Keratinocyte (primary cell): ENCODE measurements around the gene TBC1D7. TPM values are rescaled to one million over a fixed set of nuclear protein-coding genes. Genes with fewer than 3 reads are reported as not detected.

Experiments used
- DNase-seq: peaks from one replicate; pipeline ENCODE4 v3.0.0-alpha.2; 2011; ENCODE audit warnings: low read depth, missing footprints, low spot score
- FAIRE-seq: peaks from 2 replicates; lab custom pipeline; 2011; peaks lifted over from hg19 to GRCh38; lab: Jason Lieb, UNC
- H2AFZ ChIP-seq: 2 replicates; pipeline ENCODE4 v1.6.0; 2012; ENCODE audit warnings: low read length, control low read depth, inconsistent platforms; ENCODE audit not compliant: control insufficient read depth
- H3K27ac ChIP-seq: 2 replicates; pipeline ENCODE4 v1.5.1; 2011; ENCODE audit warnings: low read length; ENCODE audit not compliant: control insufficient read depth, insufficient read depth
- H3K27me3 ChIP-seq: 3 replicates; pipeline ENCODE4 v1.6.0; 2011; ENCODE audit warnings: low read length; ENCODE audit not compliant: control insufficient read depth, insufficient read depth; ENCODE audit errors: extremely low read depth
- H3K36me3 ChIP-seq, 2 experiments: 2 replicates in 1 of 2; 3 replicates in 1 of 2; pipeline ENCODE4 v1.5.1; 2011; ENCODE audit warnings: low read length in 2 of 2, mild to moderate bottlenecking in 1 of 2; ENCODE audit not compliant: control insufficient read depth in 2 of 2, insufficient read depth in 2 of 2; ENCODE audit errors: extremely low read depth in 1 of 2
- H3K4me1 ChIP-seq: 3 replicates; pipeline ENCODE4 v1.5.1; 2011; ENCODE audit warnings: low read length; ENCODE audit not compliant: control insufficient read depth, insufficient read depth; ENCODE audit errors: extremely low read depth
- H3K4me2 ChIP-seq: 3 replicates; pipeline ENCODE4 v1.6.0; 2011; ENCODE audit warnings: low read depth, low read length; ENCODE audit not compliant: control insufficient read depth, insufficient read depth; ENCODE audit errors: extremely low read depth
- H3K4me3 ChIP-seq, 3 experiments: fragments of 200-600 bp in 1 of 3; sonication (generic) in 1 of 3; 2 replicates in 2 of 3; 3 replicates in 1 of 3; pipeline ENCODE4 v1.5.1; 2011 to 2016; ENCODE audit warnings: low read length in 3 of 3, mild to moderate bottlenecking in 3 of 3, control low read depth in 2 of 3, inconsistent platforms in 1 of 3, low read depth in 1 of 3, mixed read lengths in 1 of 3, mixed run types in 1 of 3, moderate library complexity in 1 of 3; ENCODE audit not compliant: control insufficient read depth in 2 of 3, insufficient read depth in 2 of 3; ENCODE audit errors: extremely low read depth in 1 of 3
- H3K79me2 ChIP-seq: 2 replicates; pipeline ENCODE4 v1.6.0; 2012; ENCODE audit warnings: low read length; ENCODE audit not compliant: control insufficient read depth, insufficient read depth
- H3K9ac ChIP-seq: 3 replicates; pipeline ENCODE4 v1.6.0; 2011; ENCODE audit warnings: low read length; ENCODE audit not compliant: control insufficient read depth, insufficient read depth; ENCODE audit errors: extremely low read depth
- H3K9me1 ChIP-seq: 3 replicates; pipeline ENCODE4 v1.6.0; 2011; ENCODE audit warnings: low read length; ENCODE audit not compliant: control insufficient read depth, insufficient read depth; ENCODE audit errors: extremely low read depth
- H3K9me3 ChIP-seq: 2 replicates; pipeline ENCODE4 v1.5.1; 2012; ENCODE audit warnings: low read depth, low read length; ENCODE audit not compliant: control insufficient read depth
- H4K20me1 ChIP-seq: 3 replicates; pipeline ENCODE4 v1.6.0; 2011; ENCODE audit warnings: low read length; ENCODE audit not compliant: control insufficient read depth, insufficient read depth; ENCODE audit errors: extremely low read depth
- CTCF ChIP-seq, 3 experiments: IDR thresholded peaks in 1 of 3; conservative IDR thresholded peaks in 1 of 3; optimal IDR thresholded peaks in 1 of 3; 2 replicates in 2 of 3; 3 replicates in 1 of 3; pipeline versions ENCODE3 to v1.5.1; 2011; ENCODE audit warnings: low read length in 3 of 3, mild to moderate bottlenecking in 3 of 3, moderate library complexity in 2 of 3, control low read depth in 1 of 3, inconsistent platforms in 1 of 3; ENCODE audit not compliant: insufficient read depth in 2 of 3; ENCODE audit errors: extremely low read depth in 1 of 3
- EZH2 ChIP-seq: IDR thresholded peaks from one replicate; pipeline ENCODE4 v1.6.1; 2012; ENCODE audit warnings: inconsistent platforms, mild to moderate bottlenecking, low read length, moderate library complexity
- dilution Hi-C: fragments of 300-500 bp; cut with MboI; formaldehyde crosslinking; loops from one replicate; pipeline ENCODE4 v1.7.0; 2020; ENCODE audit warnings: low sequenced_read_pairs; ENCODE audit not compliant: extremely low pct_ligation_motif_present
- polyA plus RNA-seq, 5 experiments: library from polyadenylated mRNA; depleted of rRNA in 3 of 5; stranded (reverse) in 3 of 5; stranded (forward) in 1 of 5; unstranded in 1 of 5; fragments of >200 nt; gene quantifications; 1 replicate in 1 of 5; 2 replicates in 3 of 5; 3 replicates in 1 of 5; pipeline versions ENCODE4 v1.2.1 to v1.2.3, GENCODE V29; 2011 to 2012; ENCODE audit warnings: missing spikeins in 2 of 5, low read depth in 1 of 5, low replicate concordance in 1 of 5

TBC1D7 gene
- polyA plus RNA-seq, 1 donor (not counting 4 experiments of a cell fraction or from before 2014, with no cell fraction given): 30.4 TPM

GRCh38 chr6:13308332-13308731 lies 20.0 kb downstream of the TBC1D7 start:
- TF ChIP-seq CTCF (optimal IDR thresholded peaks at IDR 0.05 in 1 of 3, IDR thresholded peaks at IDR 0.05 in 1 of 3, conservative IDR thresholded peaks at IDR 0.05 in 1 of 3; ENCODE audit: extremely low read depth in 1 of 3, insufficient read depth in 2 of 3, low read length in 3 of 3) (no peak), EZH2 (no peak)
- no peak overlapping the region for H3K9ac ChIP-seq
- DNase-seq: no peak
- H3K79me2 ChIP-seq: no peaks in the 10 kb centered on the region
- no peak overlapping the region for H2AFZ ChIP-seq
- no peaks in the 10 kb centered on the region for H3K9me3 ChIP-seq
- no peaks in the 10 kb centered on the region for H3K9me1 ChIP-seq
- no peak for FAIRE-seq
- no peaks in the 10 kb centered on the region for H3K27me3 ChIP-seq
- peak overlapping the region; percentile 10 for H3K27ac ChIP-seq
- dilution Hi-C loops: no loop called here
- H3K4me3 ChIP-seq: no peak overlapping the region
- peaks cover 8 to 9% of the 10 kb centered on the region in 2 experiments for H3K36me3 ChIP-seq
- no peak overlapping the region for H3K4me2 ChIP-seq
- H4K20me1 ChIP-seq: no peaks in the 10 kb centered on the region
- peaks cover 2% of the 10 kb centered on the region for H3K4me1 ChIP-seq

GRCh38 chr6:13307508-13307995 lies 20.8 kb downstream of the TBC1D7 start:
- H3K4me3 ChIP-seq: no peak overlapping the region
- no peak for DNase-seq
- H3K9ac ChIP-seq: no peak overlapping the region
- dilution Hi-C loops: no loop called here
- FAIRE-seq: no peak
- H3K79me2 ChIP-seq: no peaks in the 10 kb centered on the region
- no peak for TF ChIP-seq CTCF (optimal IDR thresholded peaks at IDR 0.05 in 1 of 3, IDR thresholded peaks at IDR 0.05 in 1 of 3, conservative IDR thresholded peaks at IDR 0.05 in 1 of 3; ENCODE audit: extremely low read depth in 1 of 3, insufficient read depth in 2 of 3, low read length in 3 of 3)
- TF ChIP-seq EZH2: no peak
- H3K36me3 ChIP-seq: peaks cover 9 to 12% of the 10 kb centered on the region in 2 experiments
- no peak overlapping the region for H2AFZ ChIP-seq
- no peaks in the 10 kb centered on the region for H4K20me1 ChIP-seq
- H3K27me3 ChIP-seq: no peaks in the 10 kb centered on the region
- H3K4me2 ChIP-seq: no peak overlapping the region
- H3K9me3 ChIP-seq: no peaks in the 10 kb centered on the region
- no peaks in the 10 kb centered on the region for H3K9me1 ChIP-seq
- H3K27ac ChIP-seq: peak overlapping the region; percentile 10
- peaks cover 10% of the 10 kb centered on the region for H3K4me1 ChIP-seq
